Activated T-cell treated with anti-CD3 and anti-CD28 coated beads for 24 hours (primary cell): Measurements from ENCODE around the gene IL1B.
"Not testable (repeated sequence)": the region's sequence is repeated elsewhere in the genome, so short reads cannot be mapped to it uniquely, and the experiment has no call there.

Experiments
- DNase-seq: peaks from one replicate; pipeline ENCODE4 v3.0.0-alpha.2; 2020; ENCODE audit warnings: low read depth

Gene IL1B

DNA sequence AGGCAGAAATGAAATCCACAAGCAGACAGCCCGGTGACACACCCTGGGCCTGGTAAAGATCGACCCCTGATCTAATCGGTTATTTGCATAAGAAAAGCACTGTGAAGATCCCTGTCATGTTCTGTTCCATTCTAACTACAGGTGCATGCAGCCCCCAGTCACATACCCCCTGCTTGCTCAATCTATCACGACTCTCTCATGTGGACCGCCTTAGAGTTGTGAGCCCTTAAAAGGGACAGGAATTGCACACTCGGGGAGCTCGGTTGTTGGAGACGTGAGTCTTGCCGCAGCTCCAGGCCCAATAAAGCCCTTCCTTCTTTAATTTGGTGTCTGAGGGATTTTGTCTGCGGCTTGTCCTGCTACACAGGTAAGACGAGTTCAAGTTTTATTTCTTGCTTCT, 13.4 kb upstream of the IL1B start:
- no peak for DNase-seq

DNA sequence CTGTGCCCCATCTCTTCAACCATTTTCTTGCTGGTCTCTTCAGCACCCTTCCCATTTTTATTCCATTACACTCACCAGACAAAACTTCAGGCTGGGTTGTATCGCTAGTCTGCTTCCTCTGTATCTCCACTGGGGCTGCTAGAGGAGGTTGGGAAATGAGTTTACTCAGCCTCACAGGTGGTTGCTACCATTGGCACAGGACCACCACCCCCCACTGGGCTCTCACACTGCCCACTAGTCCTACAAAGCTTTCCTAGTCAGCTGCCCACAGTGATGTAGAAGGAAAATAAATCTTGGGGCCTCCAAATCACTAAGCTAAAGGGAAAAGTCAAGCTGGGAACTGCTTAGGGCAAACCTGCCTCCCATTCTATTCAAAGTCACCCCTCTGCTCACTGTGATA, 12.3 kb upstream of the IL1B start:
- no peak for DNase-seq

GRCh38 chr2:112846031-112846430, 9.5 kb upstream of the IL1B start:
- no peak for DNase-seq

DNA sequence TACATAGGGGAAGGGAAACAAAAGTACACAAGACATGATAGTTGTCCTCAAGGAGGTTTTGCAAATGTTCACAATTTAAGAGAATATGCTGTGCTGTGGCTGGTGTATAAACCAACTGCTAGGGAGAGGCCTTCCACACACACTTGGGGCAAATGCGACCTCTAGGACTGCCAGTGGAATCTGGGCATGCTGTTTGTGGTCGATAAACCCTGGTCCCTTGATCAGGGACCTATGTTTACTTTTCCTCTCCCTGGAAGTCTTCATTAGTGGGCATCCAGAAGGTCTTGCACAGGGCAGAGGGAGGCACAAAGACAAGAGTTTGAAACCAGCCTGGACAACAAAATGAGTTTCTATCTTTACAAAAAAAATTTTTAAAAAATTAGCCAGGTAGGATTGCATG, 7.3 kb upstream of the IL1B start:
- DNase-seq: no peak

- no peak for DNase-seq
These were observed 6.7 kb upstream of the IL1B start for GRCh38 chr2:112843288-112843687.

DNA sequence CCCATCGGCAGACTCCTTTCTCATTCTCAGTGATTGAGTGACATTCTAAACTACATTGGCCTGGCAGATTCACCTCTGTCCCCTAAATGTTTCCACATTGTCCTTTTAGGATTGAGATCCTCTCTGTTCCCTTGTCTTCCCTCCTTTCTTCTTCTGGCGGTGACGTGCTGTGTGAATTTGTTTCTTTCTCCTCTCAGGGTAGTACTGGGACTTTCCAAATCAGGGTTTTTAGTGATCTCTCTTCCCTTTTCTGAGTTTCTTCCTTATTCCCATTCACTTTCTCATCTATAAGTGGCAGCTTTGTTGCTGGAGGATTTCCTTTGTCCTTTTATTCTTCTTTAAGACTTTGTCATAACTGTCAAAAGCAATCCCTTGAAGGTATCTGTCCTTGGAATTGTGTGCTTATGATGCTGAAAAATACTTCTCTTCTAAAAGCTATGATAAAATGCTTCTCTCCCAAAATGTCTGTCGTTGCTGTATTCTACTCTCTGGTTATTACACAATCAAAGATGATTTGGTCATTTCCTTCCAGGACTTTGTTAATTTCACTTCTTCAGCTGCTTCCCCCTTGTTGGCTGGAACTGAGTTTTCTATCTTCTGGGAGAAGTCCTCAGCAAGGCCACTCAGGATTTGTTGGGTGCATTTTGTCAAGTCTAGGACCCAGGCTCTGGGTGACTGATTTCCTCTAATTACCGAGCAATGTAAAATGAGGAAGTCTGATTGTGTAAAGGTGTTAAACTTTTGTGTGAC, 4.9 kb upstream of the IL1B start:
- DNase-seq: no peak

DNA sequence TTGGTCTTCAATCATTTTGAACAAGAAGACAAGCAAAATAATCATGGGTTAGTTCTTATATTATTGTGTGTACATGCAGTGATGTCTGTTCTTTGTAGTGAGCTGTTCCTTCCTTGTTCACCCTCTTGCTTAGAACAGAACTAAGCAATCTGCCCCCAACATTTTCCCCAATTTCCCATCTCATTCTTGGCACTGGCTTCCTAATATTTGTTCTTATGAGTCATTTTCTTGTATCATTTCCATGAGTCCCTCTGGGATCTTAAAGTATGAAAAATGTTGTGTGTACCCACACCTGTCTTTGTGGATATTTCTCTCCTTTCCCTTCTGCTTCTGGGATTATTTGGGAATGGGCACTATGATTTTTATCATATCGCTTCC, 3.5 kb upstream of the IL1B start:
- no peak for DNase-seq

GRCh38 chr2:112839407-112840067, 3.0 kb upstream of the IL1B start:
- no peak for DNase-seq

DNA sequence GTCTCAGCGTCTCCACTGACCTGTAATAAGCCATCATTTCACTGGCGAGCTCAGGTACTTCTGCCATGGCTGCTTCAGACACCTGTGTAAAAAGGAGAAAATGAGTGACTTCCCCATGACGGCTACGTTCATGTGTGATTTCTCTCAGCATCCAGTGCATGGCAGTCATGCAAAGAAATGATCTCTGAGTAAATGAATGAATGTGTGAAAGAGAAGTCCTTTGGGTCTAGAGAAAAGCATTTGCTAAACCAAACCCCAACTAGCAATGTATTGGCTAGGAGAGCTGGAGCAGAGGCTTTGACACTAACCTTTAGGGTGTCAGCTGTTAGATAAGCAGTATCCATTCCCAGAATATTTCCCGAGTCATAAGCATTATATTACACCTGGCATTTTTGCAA, 417 bp downstream of the IL1B start:
- no peak for DNase-seq

GRCh38 chr2:112835536-112836162, 930 bp downstream of the IL1B start:
- no peak for DNase-seq

- DNase-seq: no peak
These were observed 1.5 kb downstream of the IL1B start for GRCh38 chr2:112835061-112835501.

GRCh38 chr2:112834396-112835037, 2.1 kb downstream of the IL1B start:
- no peak for DNase-seq

GRCh38 chr2:112833976-112834375, 2.6 kb downstream of the IL1B start:
- no peak for DNase-seq

DNA sequence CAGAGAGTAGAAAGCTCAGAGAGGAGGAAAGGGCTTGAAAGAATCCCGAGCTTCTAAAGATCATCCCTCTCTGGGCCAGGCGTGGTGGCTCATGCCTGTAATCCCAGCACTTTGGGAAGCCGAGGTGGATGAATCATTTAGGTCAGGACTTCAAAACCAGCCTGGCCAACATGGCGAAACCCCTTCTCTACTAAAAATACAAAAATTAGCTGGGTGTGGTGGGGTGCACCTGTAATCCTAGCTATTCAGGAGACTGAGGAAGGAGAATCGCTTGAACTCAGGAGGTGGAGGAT, 3.0 kb downstream of the IL1B start:
- not testable (repeated sequence) for DNase-seq

DNA sequence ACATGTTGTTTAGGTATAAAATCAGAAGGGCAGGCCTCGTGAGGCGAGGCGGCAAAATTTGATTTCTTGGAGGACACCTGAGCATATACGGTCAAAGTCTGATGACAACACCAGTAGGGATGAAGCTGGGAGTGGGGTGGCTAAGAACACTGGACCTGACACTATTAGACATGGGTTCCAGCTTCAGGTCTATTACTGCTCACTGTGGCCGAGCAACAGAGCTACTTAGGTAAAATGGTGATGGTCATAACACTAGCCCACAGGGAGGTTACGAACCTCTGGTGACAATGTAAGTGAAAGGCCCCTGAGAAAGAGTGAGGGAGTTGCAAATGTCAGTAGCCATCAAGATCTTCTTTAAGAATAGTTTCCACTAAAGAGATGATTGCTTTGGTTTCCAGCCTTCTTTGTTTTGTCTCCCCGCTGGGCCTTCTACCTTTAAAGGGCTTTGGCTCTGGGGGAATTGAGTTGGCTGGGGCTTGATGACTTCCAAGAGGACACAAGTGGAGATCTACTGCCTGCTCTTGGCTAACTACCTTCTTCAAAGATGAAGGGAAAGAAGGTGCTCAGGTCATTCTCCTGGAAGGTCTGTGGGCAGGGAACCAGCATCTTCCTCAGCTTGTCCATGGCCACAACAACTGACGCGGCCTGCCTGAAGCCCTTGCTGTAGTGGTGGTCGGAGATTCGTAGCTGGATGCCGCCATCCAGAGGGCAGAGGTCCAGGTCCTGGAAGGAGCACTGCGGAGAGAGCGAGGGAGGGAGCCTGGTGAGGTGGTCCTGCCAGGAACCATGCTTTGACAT, 3.5 kb downstream of the IL1B start:
- no peak for DNase-seq

- no peak for DNase-seq
These were observed 4.4 kb downstream of the IL1B start for GRCh38 chr2:112831946-112832840.

DNA sequence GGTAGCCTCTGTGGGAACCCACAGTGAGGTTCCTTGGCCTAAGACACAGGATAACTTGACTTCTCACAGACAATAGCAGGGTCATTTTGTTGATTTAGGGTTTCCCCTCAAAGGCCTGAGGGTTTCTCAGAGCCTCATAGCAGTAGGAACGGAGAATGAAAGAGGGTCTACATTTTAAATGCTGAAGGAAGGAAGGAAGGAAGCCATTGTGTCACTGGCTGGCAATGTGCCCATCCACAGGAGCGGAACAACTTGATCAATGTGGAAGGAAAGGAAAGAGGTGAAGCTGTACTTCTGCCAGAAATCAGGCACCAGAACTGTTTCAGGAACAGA, 5.1 kb downstream of the IL1B start:
- DNase-seq: no peak

DNA sequence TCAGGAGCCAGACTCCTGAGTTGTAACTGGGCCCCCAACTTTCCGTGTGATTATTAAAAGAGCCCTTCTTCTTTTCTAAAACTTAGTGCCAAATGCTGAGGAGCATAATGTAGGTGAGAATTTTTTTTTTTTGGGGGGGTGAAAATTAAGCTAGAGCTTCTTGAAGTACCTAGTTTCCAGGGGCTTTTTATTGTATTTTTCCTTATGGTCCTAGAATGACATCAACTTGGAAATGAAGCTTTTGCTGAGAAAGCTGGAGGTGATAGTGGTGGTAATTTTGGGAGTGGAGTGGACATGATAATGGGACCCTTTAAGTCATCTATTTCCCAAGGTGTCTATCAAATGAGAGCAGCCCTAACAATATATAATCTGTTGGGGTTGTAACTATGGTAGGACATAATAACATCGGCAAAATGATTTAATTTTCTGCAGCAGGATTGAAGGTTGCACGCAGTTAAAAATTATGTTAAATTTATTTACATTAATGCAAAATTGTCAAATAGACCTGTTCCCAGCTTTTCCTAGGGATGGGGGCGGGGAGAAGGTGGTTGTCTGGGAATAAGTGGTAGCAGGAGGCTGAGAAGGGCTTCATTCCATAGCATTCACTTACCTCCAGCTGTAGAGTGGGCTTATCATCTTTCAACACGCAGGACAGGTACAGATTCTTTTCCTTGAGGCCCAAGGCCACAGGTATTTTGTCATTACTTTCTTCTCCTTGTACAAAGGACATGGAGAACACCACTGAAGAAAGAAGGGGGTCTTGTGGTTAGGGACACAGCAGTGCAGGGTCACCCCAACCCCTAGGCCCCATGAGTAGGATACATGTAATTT, 5.7 kb downstream of the IL1B start:
- DNase-seq: no peak

- DNase-seq: no peak
These were observed 6.5 kb downstream of the IL1B start for GRCh38 chr2:112829961-112830681.
